ENCODE data around the gene FYCO1.

DNA sequence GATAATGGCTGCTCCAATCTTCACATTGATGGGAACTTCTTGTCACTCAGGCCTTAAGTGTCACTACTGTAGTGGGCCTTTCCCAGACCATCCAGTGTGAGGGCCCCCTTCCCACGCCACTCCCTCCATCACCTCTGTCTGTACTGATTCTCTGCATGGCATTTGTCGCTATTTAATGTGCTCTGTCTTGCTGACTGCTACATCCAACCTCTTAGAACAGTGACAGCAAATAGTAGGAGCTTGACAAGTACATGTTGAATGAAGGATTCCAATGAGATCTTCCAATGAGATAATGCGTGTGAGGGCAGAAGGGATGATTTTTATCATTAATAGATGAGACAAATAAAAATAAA is 114.9 kb downstream of the FYCO1 start:
- TF ChIP-seq, protein P1, sequence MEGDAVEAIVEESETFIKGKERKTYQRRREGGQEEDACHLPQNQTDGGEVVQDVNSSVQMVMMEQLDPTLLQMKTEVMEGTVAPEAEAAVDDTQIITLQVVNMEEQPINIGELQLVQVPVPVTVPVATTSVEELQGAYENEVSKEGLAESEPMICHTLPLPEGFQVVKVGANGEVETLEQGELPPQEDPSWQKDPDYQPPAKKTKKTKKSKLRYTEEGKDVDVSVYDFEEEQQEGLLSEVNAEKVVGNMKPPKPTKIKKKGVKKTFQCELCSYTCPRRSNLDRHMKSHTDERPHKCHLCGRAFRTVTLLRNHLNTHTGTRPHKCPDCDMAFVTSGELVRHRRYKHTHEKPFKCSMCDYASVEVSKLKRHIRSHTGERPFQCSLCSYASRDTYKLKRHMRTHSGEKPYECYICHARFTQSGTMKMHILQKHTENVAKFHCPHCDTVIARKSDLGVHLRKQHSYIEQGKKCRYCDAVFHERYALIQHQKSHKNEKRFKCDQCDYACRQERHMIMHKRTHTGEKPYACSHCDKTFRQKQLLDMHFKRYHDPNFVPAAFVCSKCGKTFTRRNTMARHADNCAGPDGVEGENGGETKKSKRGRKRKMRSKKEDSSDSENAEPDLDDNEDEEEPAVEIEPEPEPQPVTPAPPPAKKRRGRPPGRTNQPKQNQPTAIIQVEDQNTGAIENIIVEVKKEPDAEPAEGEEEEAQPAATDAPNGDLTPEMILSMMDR (IDR thresholded peaks at IDR 0.05) = no peak
- no peak for TF ChIP-seq RARB (CRISPR knock-in tag; IDR thresholded peaks at IDR 0.05)
- TF ChIP-seq, protein P2, sequence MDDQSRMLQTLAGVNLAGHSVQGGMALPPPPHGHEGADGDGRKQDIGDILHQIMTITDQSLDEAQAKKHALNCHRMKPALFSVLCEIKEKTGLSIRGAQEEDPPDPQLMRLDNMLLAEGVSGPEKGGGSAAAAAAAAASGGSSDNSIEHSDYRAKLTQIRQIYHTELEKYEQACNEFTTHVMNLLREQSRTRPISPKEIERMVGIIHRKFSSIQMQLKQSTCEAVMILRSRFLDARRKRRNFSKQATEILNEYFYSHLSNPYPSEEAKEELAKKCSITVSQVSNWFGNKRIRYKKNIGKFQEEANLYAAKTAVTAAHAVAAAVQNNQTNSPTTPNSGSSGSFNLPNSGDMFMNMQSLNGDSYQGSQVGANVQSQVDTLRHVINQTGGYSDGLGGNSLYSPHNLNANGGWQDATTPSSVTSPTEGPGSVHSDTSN (IDR thresholded peaks at IDR 0.05) = no peak

Measured in A549 (cell line).